ENCODE measurements around the gene CD28.
"Not testable (repeated sequence)": the region's sequence is repeated elsewhere in the genome, so short reads cannot be mapped to it uniquely, and the experiment has no call there.

The CD28 gene

DNA sequence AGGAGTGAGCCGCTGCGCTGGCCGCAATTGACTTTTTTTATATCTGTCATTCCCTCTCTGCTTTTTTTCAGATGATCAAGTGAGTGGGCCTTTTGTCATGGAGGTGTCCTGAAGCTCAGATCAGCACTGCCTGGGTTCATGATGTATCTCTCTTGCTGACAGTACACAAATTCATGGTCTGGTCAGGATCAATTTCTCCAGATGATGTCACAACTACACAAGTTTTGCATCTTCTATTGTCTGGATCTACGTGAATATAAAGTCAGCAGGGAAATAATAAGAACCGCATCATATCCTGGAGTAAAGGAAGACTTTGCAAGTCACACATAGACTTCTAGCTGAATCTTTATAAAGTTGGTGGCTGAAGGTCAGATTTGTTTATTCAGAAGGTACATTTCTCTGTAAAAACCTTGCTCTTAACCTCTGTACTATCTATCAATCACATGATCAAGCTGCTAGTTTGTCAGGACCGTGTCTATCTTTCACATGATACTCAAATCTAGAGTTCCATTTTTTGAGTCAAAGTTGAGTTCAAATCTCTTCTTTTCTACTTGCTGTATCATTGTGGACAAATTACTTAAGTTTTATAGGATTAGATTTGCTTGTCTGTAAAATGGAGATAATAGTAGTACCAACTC is 13.1 kb upstream of the CD28 start:
- H3K36me3 ChIP-seq (ENCODE audit: insufficient read depth, low read length): no peaks in the 10 kb centered on the region
- no peak overlapping the region for H3K9ac ChIP-seq (ENCODE audit: low read depth, low read length)
- H3K9me3 ChIP-seq (ENCODE audit: control insufficient read depth, insufficient read depth, low read length): no peaks in the 10 kb centered on the region
- 0 out of 2 replicates have a peak, but pooled peaks cover 3% of the 10 kb centered on the region for H3K4me1 ChIP-seq (ENCODE audit: insufficient read depth, low read length)

DNA sequence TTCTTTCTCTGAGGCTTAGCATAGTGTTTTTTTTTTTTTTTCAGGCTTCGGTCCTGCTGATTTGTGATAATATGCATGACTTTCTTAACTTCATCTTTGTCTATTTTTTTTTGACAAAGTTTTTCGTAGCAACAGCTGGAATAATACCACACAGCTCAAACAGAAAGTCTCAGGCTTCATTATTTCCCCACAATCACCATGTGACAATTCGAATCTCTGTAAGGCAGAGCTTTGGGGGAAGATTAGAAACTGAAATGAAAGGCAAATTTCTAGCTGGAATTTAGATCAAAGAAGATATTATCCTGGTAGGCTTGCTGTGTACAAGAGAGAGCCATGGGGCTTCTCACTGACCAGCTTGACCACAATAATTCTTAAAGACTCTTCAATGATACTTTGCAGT is 12.2 kb upstream of the CD28 start:
- Histone ChIP-seq H3K9me3 (ENCODE audit: control insufficient read depth, insufficient read depth, low read length) (no peaks in the 10 kb centered on the region), H3K4me1 (ENCODE audit: insufficient read depth, low read length) (no peaks in the 10 kb centered on the region), H3K9ac (ENCODE audit: low read depth, low read length) (no peak overlapping the region), H3K36me3 (ENCODE audit: insufficient read depth, low read length) (no peaks in the 10 kb centered on the region)

DNA sequence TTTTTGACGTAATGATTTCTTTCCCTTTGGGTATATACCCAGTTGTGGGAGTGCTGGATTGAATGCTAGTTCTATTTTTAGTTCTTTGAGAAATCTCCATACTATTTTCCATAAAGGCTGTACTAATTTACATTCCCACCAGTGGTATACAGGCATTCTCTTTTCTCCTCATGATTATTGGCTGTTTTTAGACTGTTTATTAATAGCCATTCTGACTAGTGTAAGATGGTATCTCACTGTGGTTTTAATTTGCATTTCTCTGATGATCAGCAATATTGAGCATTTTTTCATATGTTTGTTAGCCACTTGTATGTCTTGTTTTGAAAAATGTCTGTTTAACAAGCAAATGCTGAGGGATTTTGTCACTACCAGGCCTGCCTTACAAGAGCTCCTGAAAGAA is 9.2 kb upstream of the CD28 start:
- Histone ChIP-seq H3K9me3 (ENCODE audit: control insufficient read depth, insufficient read depth, low read length) (no peaks in the 10 kb centered on the region), H3K36me3 (ENCODE audit: insufficient read depth, low read length) (no peaks in the 10 kb centered on the region), H3K4me1 (ENCODE audit: insufficient read depth, low read length) (no peaks in the 10 kb centered on the region), H3K9ac (ENCODE audit: low read depth, low read length) (no peak overlapping the region)

DNA sequence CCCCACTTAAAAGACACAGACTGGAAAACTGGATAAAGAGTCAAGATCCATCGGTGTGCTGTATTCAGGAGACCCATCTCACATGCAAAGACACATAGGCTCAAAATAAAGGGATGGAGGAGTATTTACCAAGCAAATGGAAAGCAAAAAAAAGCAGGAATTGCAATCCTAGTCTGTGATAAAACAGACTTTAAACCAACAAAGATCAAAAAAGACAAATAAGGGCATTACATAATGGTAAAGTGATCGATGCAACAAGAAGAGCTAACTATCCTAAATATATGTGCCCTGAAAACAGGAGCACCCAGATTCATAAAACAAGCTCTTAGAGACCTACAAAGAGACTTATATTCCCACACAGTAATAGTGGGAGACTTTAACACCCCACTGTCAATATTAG is 8.7 kb upstream of the CD28 start:
- H3K9me3 ChIP-seq (ENCODE audit: control insufficient read depth, insufficient read depth, low read length); H3K4me1 ChIP-seq (ENCODE audit: insufficient read depth, low read length); H3K36me3 ChIP-seq (ENCODE audit: insufficient read depth, low read length); H3K9ac ChIP-seq (ENCODE audit: low read depth, low read length): not testable (repeated sequence)

DNA sequence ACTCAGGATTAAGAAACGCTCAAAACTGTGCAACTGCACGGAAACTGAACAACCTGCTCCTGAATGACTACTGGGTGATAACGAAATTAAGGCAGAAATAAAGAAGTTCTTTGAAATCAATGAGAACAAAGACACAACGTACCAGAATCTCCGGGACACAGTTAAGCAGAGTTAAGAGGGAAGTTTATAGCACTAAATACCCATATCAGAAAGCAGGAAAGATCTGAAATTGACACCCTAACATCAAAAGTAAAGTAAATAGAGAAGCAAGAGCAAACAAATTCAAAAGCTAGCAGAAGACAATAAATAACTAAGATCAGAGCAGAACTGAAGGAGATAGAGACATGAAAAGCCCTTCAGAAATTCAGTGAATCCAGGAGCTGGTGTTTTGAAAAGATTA is 8.0 kb upstream of the CD28 start:
- H3K9me3 ChIP-seq (ENCODE audit: control insufficient read depth, insufficient read depth, low read length); H3K36me3 ChIP-seq (ENCODE audit: insufficient read depth, low read length); H3K4me1 ChIP-seq (ENCODE audit: insufficient read depth, low read length); H3K9ac ChIP-seq (ENCODE audit: low read depth, low read length): not testable (repeated sequence)

DNA sequence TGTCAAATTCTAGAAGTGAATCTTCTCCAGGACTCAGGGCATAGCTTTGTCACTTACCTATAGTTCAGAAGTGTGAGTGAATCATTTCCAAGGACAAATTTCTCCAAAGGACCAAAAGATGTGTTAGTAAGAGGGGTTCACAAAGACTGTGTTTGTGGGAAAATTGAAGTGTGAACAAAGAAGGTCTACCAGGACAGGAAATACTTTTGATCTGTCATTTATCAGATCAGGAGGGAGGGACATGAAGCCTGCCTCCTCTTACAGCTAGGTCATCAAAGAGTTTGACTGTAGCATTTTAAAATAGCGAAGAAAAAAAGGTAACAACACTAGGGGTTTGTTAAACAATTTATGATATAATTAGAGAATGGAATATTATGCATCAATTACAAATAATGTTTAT is 2.0 kb upstream of the CD28 start:
- H3K9ac ChIP-seq (ENCODE audit: low read depth, low read length): no peak overlapping the region
- H3K4me1 ChIP-seq (ENCODE audit: insufficient read depth, low read length): no peaks in the 10 kb centered on the region
- no peaks in the 10 kb centered on the region for H3K9me3 ChIP-seq (ENCODE audit: control insufficient read depth, insufficient read depth, low read length)
- no peaks in the 10 kb centered on the region for H3K36me3 ChIP-seq (ENCODE audit: insufficient read depth, low read length)

DNA sequence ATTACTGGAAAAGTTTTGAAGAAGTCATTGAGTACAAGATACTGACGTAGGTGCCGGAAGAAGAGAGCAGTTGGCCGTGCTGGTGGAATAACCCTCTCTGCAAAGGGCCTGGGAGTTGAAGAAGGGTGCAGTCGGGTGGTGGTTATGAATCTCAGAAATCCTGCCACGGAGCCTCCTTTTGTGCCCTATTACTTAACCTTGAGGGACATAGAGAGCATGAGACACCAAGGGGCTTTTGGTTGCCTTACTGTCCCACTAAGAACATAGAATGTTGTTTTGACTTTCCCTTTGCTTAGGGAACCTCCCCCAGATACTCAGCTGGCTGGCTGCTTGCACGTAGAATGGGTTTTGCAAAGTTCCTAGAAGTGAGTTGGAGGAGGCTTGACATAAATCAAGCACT is 1.3 kb upstream of the CD28 start:
- Histone ChIP-seq H3K9me3 (ENCODE audit: control insufficient read depth, insufficient read depth, low read length) (no peaks in the 10 kb centered on the region), H3K36me3 (ENCODE audit: insufficient read depth, low read length) (no peaks in the 10 kb centered on the region), H3K4me1 (ENCODE audit: insufficient read depth, low read length) (no peaks in the 10 kb centered on the region), H3K9ac (ENCODE audit: low read depth, low read length) (no peak overlapping the region)

DNA sequence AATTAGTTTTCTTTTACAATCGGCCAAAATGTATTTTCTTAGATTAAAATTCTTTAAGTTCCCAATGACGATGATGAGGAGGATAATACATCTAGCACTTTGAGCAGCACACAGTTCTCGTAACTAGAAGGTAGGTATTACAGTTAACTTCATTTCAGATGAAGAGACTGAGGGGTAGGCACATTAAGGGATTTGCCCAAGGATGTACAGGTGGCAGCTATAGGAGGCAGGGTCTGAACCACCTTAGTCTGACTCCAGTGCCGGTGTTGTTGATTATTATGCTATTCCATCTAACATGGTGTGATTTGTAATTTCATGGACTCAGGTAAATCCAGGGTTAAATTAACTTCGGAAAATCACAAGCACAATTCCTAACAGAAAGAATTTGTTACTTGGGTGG is 1.1 kb downstream of the CD28 start:
- Histone ChIP-seq H3K36me3 (ENCODE audit: insufficient read depth, low read length) (no peaks in the 10 kb centered on the region), H3K4me1 (ENCODE audit: insufficient read depth, low read length) (no peaks in the 10 kb centered on the region), H3K9me3 (ENCODE audit: control insufficient read depth, insufficient read depth, low read length) (no peaks in the 10 kb centered on the region), H3K9ac (ENCODE audit: low read depth, low read length) (no peak overlapping the region)

DNA sequence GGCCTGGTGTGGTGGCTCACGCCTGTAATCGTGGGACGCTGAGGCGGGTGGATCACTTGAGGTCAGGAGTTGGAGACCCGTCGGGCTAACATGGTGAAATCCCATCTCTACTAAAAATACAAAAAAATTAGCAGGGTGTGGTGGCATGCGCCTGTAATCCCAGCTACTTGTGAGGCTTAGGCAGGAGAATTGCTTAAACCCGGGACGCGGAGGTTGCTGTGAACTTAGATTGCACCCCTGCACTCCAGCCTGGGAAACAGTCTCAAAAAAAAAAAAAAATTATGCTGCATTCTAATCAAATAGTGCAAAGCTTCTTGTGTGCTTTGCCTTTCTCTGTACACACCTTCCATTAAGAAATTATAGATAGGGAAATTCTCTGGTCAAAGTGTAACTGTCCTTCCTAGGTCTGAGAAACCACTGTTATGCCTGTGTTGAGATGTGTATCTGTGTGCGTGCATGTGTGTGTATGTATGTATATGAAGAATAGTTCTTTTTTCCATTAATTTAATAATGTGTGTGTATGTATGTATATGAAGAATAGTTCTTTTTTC is 2.5 kb downstream of the CD28 start:
- H3K4me1 ChIP-seq (ENCODE audit: insufficient read depth, low read length): no peaks in the 10 kb centered on the region
- H3K9me3 ChIP-seq (ENCODE audit: control insufficient read depth, insufficient read depth, low read length): no peaks in the 10 kb centered on the region
- no peaks in the 10 kb centered on the region for H3K36me3 ChIP-seq (ENCODE audit: insufficient read depth, low read length)
- no peak overlapping the region for H3K9ac ChIP-seq (ENCODE audit: low read depth, low read length)

DNA sequence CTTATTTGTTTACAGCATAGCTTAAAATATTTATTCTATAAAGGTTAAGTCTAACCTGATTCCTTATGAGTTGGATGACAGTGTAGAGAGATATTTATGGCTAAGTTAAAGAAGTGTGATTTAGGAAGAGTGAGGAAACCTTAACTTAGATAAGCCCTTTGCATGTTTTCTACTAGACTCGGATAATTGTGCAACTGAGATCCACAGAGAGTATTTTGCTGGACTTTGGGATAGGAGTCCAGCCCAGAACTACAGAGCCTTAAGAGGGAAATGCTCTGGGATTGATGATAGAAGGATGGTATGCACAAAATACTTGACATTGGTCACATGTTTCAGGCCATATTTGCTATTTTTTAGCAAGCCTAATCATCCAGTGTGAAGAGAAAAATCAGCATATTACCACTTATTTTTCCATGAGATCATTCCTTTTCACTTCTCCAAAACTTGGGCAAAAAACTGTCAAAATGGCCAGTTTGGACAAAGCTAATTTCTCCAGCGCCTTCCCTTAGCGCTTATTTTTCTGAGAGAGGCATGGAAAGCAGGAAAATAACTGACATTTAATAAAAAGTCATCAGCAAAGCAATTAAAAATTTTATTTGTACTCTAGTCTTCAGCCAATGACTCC is 3.1 kb downstream of the CD28 start:
- H3K9ac ChIP-seq (ENCODE audit: low read depth, low read length): no peak overlapping the region
- no peaks in the 10 kb centered on the region for H3K9me3 ChIP-seq (ENCODE audit: control insufficient read depth, insufficient read depth, low read length)
- no peaks in the 10 kb centered on the region for H3K4me1 ChIP-seq (ENCODE audit: insufficient read depth, low read length)
- H3K36me3 ChIP-seq (ENCODE audit: insufficient read depth, low read length): no peaks in the 10 kb centered on the region

DNA sequence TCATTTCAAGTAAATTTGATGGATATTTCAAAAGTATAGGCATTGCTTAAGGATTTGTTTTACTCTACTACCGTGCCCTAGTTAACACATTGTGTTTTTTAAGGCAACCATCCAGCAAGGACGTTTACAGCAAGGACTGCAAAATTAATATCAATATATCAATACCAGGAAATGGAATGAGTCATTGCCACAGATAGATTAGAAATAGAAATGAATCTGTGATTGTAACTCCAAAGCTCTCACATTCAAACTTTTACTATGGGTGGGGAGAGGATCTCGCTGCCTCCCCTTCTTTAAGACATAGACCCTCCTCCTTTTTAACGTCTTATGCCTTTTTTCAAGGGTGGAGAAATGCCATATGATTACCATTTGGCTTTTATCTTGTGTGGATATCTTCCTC is 3.8 kb downstream of the CD28 start:
- H3K9ac ChIP-seq (ENCODE audit: low read depth, low read length): no peak overlapping the region
- H3K36me3 ChIP-seq (ENCODE audit: insufficient read depth, low read length): no peaks in the 10 kb centered on the region
- no peaks in the 10 kb centered on the region for H3K9me3 ChIP-seq (ENCODE audit: control insufficient read depth, insufficient read depth, low read length)
- no peaks in the 10 kb centered on the region for H3K4me1 ChIP-seq (ENCODE audit: insufficient read depth, low read length)

DNA sequence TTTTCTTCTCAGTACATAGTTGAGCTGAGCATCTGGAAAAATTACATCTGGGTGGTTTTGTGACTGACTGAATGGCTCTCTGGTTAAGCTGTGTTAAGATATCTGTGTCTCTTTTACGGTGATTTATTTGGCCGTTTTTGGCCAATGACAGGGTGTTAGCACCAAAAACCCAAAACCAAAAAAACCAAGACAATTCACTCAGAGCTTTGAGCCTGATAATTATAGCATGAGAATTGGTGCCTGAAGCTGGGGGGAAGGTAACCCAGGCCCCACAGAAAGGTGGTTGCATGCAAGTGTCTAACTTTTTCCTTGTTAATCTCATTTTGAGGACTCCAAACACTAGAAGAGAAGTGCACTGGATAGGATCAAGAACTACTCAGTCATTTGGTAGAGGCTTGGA is 4.5 kb downstream of the CD28 start:
- Histone ChIP-seq H3K9ac (ENCODE audit: low read depth, low read length) (no peak overlapping the region), H3K4me1 (ENCODE audit: insufficient read depth, low read length) (no peaks in the 10 kb centered on the region), H3K36me3 (ENCODE audit: insufficient read depth, low read length) (no peaks in the 10 kb centered on the region), H3K9me3 (ENCODE audit: control insufficient read depth, insufficient read depth, low read length) (no peaks in the 10 kb centered on the region)

DNA sequence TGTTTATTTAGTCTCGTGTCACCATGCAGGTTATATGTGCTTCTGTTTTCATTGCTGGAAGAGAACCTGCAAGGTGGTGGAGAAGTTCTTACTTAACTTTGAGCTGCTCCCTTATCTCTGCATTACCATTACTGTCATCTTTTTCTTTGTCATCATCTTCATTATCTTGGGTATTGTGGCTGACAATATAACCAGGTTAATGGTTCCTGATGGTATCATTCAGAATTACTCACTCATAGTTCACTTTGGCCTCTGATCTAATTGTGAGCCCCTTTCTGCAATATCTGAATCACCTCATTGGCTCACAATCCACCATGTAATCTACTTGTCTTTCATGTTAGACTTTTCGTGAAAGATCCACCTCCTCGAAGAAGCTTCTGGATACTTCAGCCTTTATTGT is 5.0 kb downstream of the CD28 start:
- Histone ChIP-seq H3K36me3 (ENCODE audit: insufficient read depth, low read length) (no peaks in the 10 kb centered on the region), H3K9ac (ENCODE audit: low read depth, low read length) (no peak overlapping the region), H3K9me3 (ENCODE audit: control insufficient read depth, insufficient read depth, low read length) (no peaks in the 10 kb centered on the region), H3K4me1 (ENCODE audit: insufficient read depth, low read length) (no peaks in the 10 kb centered on the region)

DNA sequence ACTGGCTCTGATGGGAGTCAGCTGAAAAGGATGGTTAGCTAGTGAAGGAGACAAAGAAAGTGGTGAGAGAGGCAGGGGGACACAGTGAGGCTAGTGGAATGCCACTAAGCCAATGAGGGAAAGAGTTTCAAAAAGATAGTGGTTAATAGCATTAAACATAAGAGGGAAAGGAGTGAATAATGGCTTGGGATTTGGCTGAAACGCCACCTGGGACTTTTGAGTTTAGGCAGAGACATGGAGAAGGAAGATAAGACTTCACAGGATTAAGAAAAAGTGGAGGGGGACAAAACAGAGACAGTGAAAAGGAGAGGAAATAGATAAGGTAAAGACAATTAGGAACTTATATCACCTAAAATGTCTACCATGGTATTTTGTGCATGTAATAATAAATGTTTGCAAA is 6.9 kb downstream of the CD28 start:
- Histone ChIP-seq H3K36me3 (ENCODE audit: insufficient read depth, low read length) (no peaks in the 10 kb centered on the region), H3K9ac (ENCODE audit: low read depth, low read length) (no peak overlapping the region), H3K9me3 (ENCODE audit: control insufficient read depth, insufficient read depth, low read length) (no peaks in the 10 kb centered on the region), H3K4me1 (ENCODE audit: insufficient read depth, low read length) (no peaks in the 10 kb centered on the region)

DNA sequence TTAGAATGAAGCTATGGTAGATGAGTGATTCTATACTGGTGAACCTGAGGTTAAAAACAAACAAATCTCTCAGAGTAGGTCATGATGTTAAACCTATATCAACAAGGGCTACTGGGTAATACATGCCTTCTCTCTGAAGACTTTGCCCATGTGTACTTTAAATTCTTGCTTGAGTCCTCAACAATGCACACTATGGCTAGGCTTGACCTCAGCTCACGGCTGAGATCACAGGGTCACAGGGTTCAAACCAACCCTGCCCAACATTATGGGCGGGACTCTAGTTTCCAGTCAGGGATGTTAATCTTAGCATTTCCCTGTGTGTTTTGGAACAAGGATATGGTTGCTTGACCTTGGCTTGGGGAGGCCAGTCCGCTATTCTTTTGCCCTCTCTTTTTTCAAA is 7.7 kb downstream of the CD28 start:
- Histone ChIP-seq H3K9me3 (ENCODE audit: control insufficient read depth, insufficient read depth, low read length) (no peaks in the 10 kb centered on the region), H3K9ac (ENCODE audit: low read depth, low read length) (no peak overlapping the region), H3K4me1 (ENCODE audit: insufficient read depth, low read length) (no peaks in the 10 kb centered on the region), H3K36me3 (ENCODE audit: insufficient read depth, low read length) (no peaks in the 10 kb centered on the region)
